Mammary epithelial cell (primary cell): ENCODE results near the gene BCKDHA.

ENCODE experiments used
- CTCF ChIP-seq, 2 donors: IDR thresholded peaks in 1 of 2; conservative IDR thresholded peaks in 1 of 2; 2 replicates each; pipeline ENCODE4 v1.5.1; 2011 to 2012; ENCODE audit warnings: inconsistent platforms in 2 of 2, low read length in 2 of 2, mild to moderate bottlenecking in 2 of 2, control low read depth in 1 of 2, low read depth in 1 of 2; ENCODE audit not compliant: insufficient read depth in 1 of 2; ENCODE audit errors: extremely low read depth in 1 of 2
- EZH2 ChIP-seq: IDR thresholded peaks from 2 replicates; pipeline ENCODE4 v1.6.1; 2012; ENCODE audit warnings: low read length, inconsistent platforms, borderline replicate concordance

GRCh38 chr19:41426116-41426841, 28.7 kb downstream of the BCKDHA start:
- TF ChIP-seq EZH2 (no peak), CTCF (conservative IDR thresholded peaks at IDR 0.05 in 1 of 2, IDR thresholded peaks at IDR 0.05 in 1 of 2; ENCODE audit: extremely low read depth in 1 of 2, insufficient read depth in 1 of 2, low read depth in 1 of 2, low read length in 2 of 2) (no peak)
